ENCODE results near the gene GTPBP4. TPM values are rescaled to one million over a fixed set of nuclear protein-coding genes. Genes with fewer than 3 reads are reported as not detected.
A peak's percentile ranks its signal among the peaks of the same experiment; 100 is the strongest.

Gene GTPBP4
- total and polyA plus RNA-seq, 2 of the 13 experiments (the other 11 are each of a cell fraction or from before 2014, with no cell fraction given), result 24.1 to 85.5 TPM

GRCh38 chr10:1048732-1049424 is 60.6 kb downstream of the GTPBP4 start, which contains the start of gene IDI1 (continued):
- TF ChIP-seq ZNF407 (CRISPR knock-in tag; IDR thresholded peaks at IDR 0.05; ENCODE audit: not compliant biosample characterization), result peak; percentile 72

- H3K4me2 ChIP-seq (ENCODE audit: low read depth, low read length), result peak overlapping the region; percentile 85
- H4K20me1 ChIP-seq (ENCODE audit: insufficient read depth, low read length), result peaks cover 38% of the 10 kb centered on the region
- H3K4me3 ChIP-seq (replicated peaks in 1 of 3; ENCODE audit: insufficient read depth in 1 of 3, low read depth in 2 of 3, low read length in 3 of 3), result peak overlapping the region; percentile 80 to 98 (median 93)
- in situ Hi-C loops (cut with HindIII; ENCODE audit: extremely low pct_ligation_motif_present, low pct_unique_long_range_greater_than_20kb), result no loop called here
- no peaks in the 10 kb centered on the region; a peak in 1 of 5 replicates for H3K27me3 ChIP-seq (ENCODE audit: control insufficient read depth in 1 of 2, insufficient read depth in 2 of 2, low read length in 2 of 2)
- peaks cover 3 to 23% of the 10 kb centered on the region in 2 experiments; a peak in 3 of 5 replicates for H3K36me3 ChIP-seq (replicated peaks in 1 of 2; ENCODE audit: control insufficient read depth in 1 of 2, insufficient read depth in 2 of 2, low read length in 2 of 2)
- ChIA-PET POLR2A (interaction anchor here (0.9 to 1.9 kb wide), 21 partner anchors 8 to 232 kb away, joined by 3 to 15 read pairs (median 5); partner anchors contain the start of genes GTPBP4 and LARP4B), CTCF (ENCODE audit: low intra/inter-chr PET ratio, low total read pairs) (no interaction called here)
- FAIRE-seq (no peak), ATAC-seq (no peak), DNase-seq (ENCODE audit: low spot score) (peak; percentile 20)
- peaks cover 80% of the 10 kb centered on the region for H3K79me2 ChIP-seq (ENCODE audit: insufficient read depth, low read length)
- 0% methylated on average over 27 of the region's 34 CpGs for WGBS (ENCODE audit: low lambda C conversion rate)
- H3K9ac ChIP-seq (ENCODE audit: insufficient read depth, low read depth, low read length), result peak overlapping the region; percentile 94
- BruUV-seq (replicated peaks), result no TSS peak
- H3K27ac ChIP-seq (ENCODE audit: extremely low read length, insufficient read depth, low read length), result peak overlapping the region; percentile 96
- no peak overlapping the region for H2AFZ ChIP-seq (ENCODE audit: low read length)
- H3K9me3 ChIP-seq (ENCODE audit: low read length), result no peaks in the 10 kb centered on the region
- peaks cover 59% of the 10 kb centered on the region for H3K4me1 ChIP-seq (ENCODE audit: insufficient read depth, low read length)
- intact Hi-C loops (cut with micrococcal nuclease; ENCODE audit: unreplicated experiment), result loop anchor here (2.0 to 5.0 kb wide), 2 partner anchors 62 to 119 kb away; partner anchors contain the start of genes GTPBP4 and LARP4B
- TF ChIP-seq DRAP1 (CRISPR knock-in tag; IDR thresholded peaks at IDR 0.05) (no peak), SPEN (CRISPR knock-in tag; IDR thresholded peaks at IDR 0.05; ENCODE audit: low read depth) (no peak), RELA (CRISPR knock-in tag; IDR thresholded peaks at IDR 0.05) (no peak), ZHX2 (IDR thresholded peaks at IDR 0.05; ENCODE audit: low read depth) (no peak), ZHX2 (CRISPR knock-in tag; IDR thresholded peaks at IDR 0.05; ENCODE audit: borderline replicate concordance) (no peak)
Measured at GRCh38 chr10:1049425-1049958, 61.3 kb downstream of the GTPBP4 start.

All from HepG2 (cell line).